ENCODE results near the gene KDM5B. TPM values are rescaled to one million over a fixed set of nuclear protein-coding genes. Genes with fewer than 3 reads are reported as not detected.

The KDM5B gene
- total RNA-seq, 6 experiments from 2014 or later = 12.0 to 22.6 (median 16.1) TPM

- H3K27ac ChIP-seq = no peak overlapping the region
- no peaks in the 10 kb centered on the region for H3K9me3 ChIP-seq
- 33% methylated on average over 3 of the region's 15 CpGs for WGBS (ENCODE audit: insufficient coverage, low coverage, low lambda C conversion rate, missing lambda C conversion rate)
- H3K36me3 ChIP-seq = no peaks in the 10 kb centered on the region
- DNase-seq (no peak), ATAC-seq (peak in 3 of 4 donors; percentile 29 to 38 (median 36))
- no peaks in the 10 kb centered on the region for H3K27me3 ChIP-seq
- intact Hi-C loops (cut with DNase I) = no loop called here
- no peak for TF ChIP-seq POLR2A (IDR thresholded peaks at IDR 0.05)
- TF ChIP-seq, protein P1, sequence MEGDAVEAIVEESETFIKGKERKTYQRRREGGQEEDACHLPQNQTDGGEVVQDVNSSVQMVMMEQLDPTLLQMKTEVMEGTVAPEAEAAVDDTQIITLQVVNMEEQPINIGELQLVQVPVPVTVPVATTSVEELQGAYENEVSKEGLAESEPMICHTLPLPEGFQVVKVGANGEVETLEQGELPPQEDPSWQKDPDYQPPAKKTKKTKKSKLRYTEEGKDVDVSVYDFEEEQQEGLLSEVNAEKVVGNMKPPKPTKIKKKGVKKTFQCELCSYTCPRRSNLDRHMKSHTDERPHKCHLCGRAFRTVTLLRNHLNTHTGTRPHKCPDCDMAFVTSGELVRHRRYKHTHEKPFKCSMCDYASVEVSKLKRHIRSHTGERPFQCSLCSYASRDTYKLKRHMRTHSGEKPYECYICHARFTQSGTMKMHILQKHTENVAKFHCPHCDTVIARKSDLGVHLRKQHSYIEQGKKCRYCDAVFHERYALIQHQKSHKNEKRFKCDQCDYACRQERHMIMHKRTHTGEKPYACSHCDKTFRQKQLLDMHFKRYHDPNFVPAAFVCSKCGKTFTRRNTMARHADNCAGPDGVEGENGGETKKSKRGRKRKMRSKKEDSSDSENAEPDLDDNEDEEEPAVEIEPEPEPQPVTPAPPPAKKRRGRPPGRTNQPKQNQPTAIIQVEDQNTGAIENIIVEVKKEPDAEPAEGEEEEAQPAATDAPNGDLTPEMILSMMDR (IDR thresholded peaks at IDR 0.05) = peak; percentile 13 to 28 (median 22)
- H3K4me3 ChIP-seq = no peak overlapping the region
- peaks cover 0 to 13% (median 0%) of the 10 kb centered on the region in 4 donors for H3K4me1 ChIP-seq
Measured at GRCh38 chr1:202852163-202852904, 44.1 kb upstream of the KDM5B start.

DNA sequence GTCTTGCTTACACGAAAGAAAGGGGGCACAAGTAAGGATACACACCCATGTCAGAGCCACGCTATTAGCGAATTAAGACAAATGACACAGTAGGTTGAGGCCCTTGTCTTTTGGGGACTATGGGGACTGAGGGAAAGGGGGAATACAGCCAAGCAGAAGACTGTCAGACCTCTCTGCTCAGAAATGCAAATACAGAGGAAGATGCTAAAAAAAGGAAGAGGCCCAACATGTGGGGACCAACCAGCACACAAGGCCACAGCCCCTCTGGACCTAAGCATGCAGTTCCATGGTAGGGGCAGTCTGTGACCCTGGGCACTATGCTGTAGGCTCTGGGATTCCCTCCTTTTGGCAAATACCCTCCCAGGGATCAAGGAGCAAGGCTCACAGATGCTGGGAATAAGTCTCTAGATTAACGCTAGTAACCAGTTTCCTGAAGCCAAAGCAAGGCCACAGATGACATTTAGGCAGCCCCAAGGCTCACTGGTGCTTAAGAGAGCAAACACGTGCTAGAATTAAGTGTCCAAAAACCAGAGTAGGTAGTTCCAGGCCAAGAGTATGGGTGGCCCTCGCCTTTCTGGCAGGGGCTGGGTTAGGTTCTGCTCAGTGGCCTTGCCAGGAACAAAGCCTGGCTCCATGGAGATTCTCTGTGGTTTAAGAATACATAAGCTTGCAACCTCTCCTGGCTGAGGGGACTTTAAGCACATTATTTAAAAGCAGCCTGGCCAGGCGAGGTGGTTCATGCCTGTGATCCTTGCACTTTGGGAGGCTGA lies 42.6 kb upstream of the KDM5B start:
- Histone ChIP-seq H3K27me3 (no peaks in the 10 kb centered on the region), H3K27ac (no peak overlapping the region), H3K36me3 (no peaks in the 10 kb centered on the region), H3K9me3 (no peaks in the 10 kb centered on the region), H3K4me1 (peaks cover 0 to 8% (median 0%) of the 10 kb centered on the region in 4 donors), H3K4me3 (no peak overlapping the region)
- 87% methylated on average over 4 of the region's 7 CpGs for WGBS (ENCODE audit: insufficient coverage, low coverage, low lambda C conversion rate, missing lambda C conversion rate)
- no peak for DNase-seq
- no peak for ATAC-seq
- TF ChIP-seq POLR2A (IDR thresholded peaks at IDR 0.05) = no peak
- TF ChIP-seq, protein P1 (IDR thresholded peaks at IDR 0.05) = no peak
- intact Hi-C loops (cut with DNase I) = no loop called here

GRCh38 chr1:202848191-202848542 lies 39.9 kb upstream of the KDM5B start:
- Histone ChIP-seq H3K36me3 (no peaks in the 10 kb centered on the region), H3K4me1 (peaks cover 0 to 8% (median 0%) of the 10 kb centered on the region in 4 donors), H3K27ac (peak overlapping the region in 1 of 3 donors; percentile 4), H3K9me3 (no peaks in the 10 kb centered on the region), H3K4me3 (no peak overlapping the region), H3K27me3 (no peaks in the 10 kb centered on the region)
- TF ChIP-seq POLR2A (IDR thresholded peaks at IDR 0.05) = no peak
- TF ChIP-seq, protein P1 (IDR thresholded peaks at IDR 0.05) = no peak
- no peak for DNase-seq
- no peak for ATAC-seq
- WGBS (ENCODE audit: insufficient coverage, low coverage, low lambda C conversion rate, missing lambda C conversion rate) = 46% methylated on average over 1 of the region's 2 CpGs
- intact Hi-C loops (cut with DNase I) = no loop called here

DNA sequence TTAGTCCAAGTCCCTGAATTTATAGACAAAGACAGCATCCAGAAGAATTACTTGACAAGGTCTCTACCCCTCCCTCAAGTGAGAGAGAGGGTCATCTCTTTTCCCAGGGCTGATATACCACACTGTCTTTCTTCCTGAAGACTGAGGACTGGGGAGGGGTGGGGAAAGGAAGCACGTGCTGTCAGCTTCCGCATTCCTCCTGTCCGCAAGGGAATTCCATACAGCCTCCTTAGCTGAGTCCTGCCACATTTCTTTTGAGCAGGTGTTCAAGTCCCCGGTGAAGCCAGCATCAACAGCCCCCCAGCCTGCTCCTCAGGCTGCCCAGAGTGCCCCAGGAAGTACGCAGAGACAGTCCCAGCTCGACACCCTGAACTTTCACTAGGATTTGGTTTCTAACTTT lies 36.7 kb upstream of the KDM5B start:
- Histone ChIP-seq H3K27me3 (no peaks in the 10 kb centered on the region), H3K36me3 (no peaks in the 10 kb centered on the region), H3K27ac (no peak overlapping the region), H3K4me3 (no peak overlapping the region), H3K9me3 (no peaks in the 10 kb centered on the region), H3K4me1 (peaks cover 0 to 8% (median 0%) of the 10 kb centered on the region in 4 donors)
- intact Hi-C loops (cut with DNase I) = no loop called here
- TF ChIP-seq POLR2A (IDR thresholded peaks at IDR 0.05) = no peak
- TF ChIP-seq, protein P1 (IDR thresholded peaks at IDR 0.05) = no peak
- DNase-seq (no peak), ATAC-seq (no peak)
- 67% methylated on average over 3 of the region's 6 CpGs for WGBS (ENCODE audit: insufficient coverage, low coverage, low lambda C conversion rate, missing lambda C conversion rate)
